IgD-negative memory B cell (primary cell): Measurements from ENCODE around the gene NEXN. TPM values are rescaled to one million over a fixed set of nuclear protein-coding genes. Genes with fewer than 3 reads are reported as not detected.
A peak's percentile ranks its signal among the peaks of the same experiment; 100 is the strongest.
"Not testable (repeated sequence)": the region's sequence is repeated elsewhere in the genome, so short reads cannot be mapped to it uniquely, and the experiment has no call there.

Source experiments
- H3K27ac Mint-ChIP-seq, 3 donors: one replicate each; pipeline ENCODE4 v1.8.0; 2020 to 2022; ENCODE audit warnings: mild to moderate bottlenecking in 3 of 3, mixed read lengths in 3 of 3, moderate library complexity in 1 of 3
- H3K27me3 Mint-ChIP-seq: one replicate; pipeline ENCODE4 v1.8.0; 2021; ENCODE audit warnings: mixed read lengths
- H3K36me3 Mint-ChIP-seq: one replicate; pipeline ENCODE4 v1.8.0; 2020; ENCODE audit warnings: mild to moderate bottlenecking, mixed read lengths
- H3K4me1 Mint-ChIP-seq, 3 donors: one replicate each; pipeline ENCODE4 v1.8.0; 2020 to 2022; ENCODE audit warnings: mixed read lengths in 3 of 3, mild to moderate bottlenecking in 1 of 3
- H3K4me3 Mint-ChIP-seq, 4 donors: one replicate each; pipeline ENCODE4 v1.8.0; 2020 to 2022; ENCODE audit warnings: mild to moderate bottlenecking in 4 of 4, mixed read lengths in 4 of 4, moderate library complexity in 3 of 4
- H3K9me3 Mint-ChIP-seq, 3 donors: one replicate each; pipeline ENCODE4 v1.8.0; 2020 to 2021; ENCODE audit warnings: mixed read lengths in 3 of 3, mild to moderate bottlenecking in 1 of 3
- polyA plus RNA-seq: library from polyadenylated mRNA; unstranded; fragments of 300-500 nt; fragmentation: Illumina TruSeq; gene quantifications from one replicate; pipeline ENCODE4 v1.2.3, GENCODE V29; 2021

Gene NEXN
- polyA plus RNA-seq, 1 donor from 2014 or later = 3.8 TPM

DNA sequence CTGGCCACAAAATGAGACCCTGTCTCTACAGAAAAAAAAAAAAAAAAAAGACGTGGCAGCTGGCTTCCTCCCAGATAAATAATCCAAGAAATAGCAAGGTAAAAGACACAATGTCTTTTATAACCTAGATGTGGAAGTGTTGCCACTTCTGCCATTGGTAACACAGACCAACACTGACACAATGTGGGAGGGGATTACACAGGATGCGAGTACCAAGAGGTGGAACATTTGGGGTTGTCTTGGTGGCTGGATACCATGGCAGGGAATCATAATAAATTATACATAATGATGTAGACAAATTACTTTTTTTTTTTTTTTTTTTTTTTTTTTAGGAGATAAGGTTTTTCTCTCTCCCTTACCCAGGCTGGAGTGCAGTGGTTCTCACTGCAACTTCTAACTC is 6.0 kb upstream of the NEXN start:
- Mint-ChIP-seq H3K4me1 (peaks cover 0 to 1% (median 0%) of the 10 kb centered on the region in 3 donors), H3K36me3 (peaks cover 10% of the 10 kb centered on the region), H3K9me3 (peaks cover 0 to 4% (median 0%) of the 10 kb centered on the region in 3 donors), H3K27me3 (peaks cover 4% of the 10 kb centered on the region), H3K4me3 (no peak overlapping the region), H3K27ac (no peak overlapping the region)

DNA sequence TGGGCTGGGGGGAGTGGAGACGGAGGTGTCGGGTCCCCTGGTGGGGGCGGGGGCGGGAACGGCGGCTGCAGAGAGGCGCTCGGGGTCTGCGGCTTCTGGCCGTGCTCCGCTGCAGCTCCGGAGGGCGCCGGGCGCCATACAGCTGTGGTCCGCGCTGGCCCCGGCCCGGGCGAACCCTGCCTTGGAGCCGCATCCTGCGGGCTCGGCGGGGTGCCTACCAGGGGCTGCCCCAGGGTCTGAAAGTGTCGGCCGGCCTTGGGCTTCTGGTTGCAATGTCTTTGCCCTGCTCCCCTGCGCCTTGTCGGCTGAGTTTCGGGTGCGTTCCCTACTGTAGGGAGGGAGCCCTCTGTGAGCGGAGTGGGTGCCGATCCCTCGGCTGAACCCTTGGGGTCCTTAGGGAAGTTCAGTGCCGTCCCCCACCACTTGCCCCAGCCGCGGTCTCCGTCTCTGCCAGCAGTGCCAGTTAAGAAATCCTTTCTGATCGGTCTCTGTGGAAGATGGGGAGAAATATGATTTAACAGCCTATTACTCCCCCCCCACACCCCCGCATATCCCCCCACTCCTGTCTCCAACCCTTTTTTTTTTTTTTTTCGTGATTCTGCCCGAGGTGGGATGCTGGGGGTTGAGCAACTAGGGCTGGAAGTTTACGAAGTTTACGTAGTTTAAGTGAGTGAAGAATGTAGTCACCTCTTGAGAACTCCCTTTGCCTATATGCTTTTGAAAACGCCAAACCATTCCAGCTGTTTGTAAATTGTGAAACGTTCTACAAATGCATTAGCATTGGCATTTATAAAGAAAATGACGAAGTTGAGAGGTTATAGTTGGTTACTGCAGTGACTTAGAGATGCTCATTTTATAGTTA is 588 bp downstream of the NEXN start:
- Mint-ChIP-seq H3K27me3 (peaks cover 13% of the 10 kb centered on the region), H3K4me1 (peaks cover 5 to 8% (median 7%) of the 10 kb centered on the region in 3 donors), H3K4me3 (peak overlapping the region; percentile 17 to 93 (median 82)), H3K36me3 (peaks cover 9% of the 10 kb centered on the region), H3K9me3 (peaks cover 0 to 4% (median 0%) of the 10 kb centered on the region in 3 donors), H3K27ac (peak overlapping the region in 1 of 3 donors; percentile 41)

DNA sequence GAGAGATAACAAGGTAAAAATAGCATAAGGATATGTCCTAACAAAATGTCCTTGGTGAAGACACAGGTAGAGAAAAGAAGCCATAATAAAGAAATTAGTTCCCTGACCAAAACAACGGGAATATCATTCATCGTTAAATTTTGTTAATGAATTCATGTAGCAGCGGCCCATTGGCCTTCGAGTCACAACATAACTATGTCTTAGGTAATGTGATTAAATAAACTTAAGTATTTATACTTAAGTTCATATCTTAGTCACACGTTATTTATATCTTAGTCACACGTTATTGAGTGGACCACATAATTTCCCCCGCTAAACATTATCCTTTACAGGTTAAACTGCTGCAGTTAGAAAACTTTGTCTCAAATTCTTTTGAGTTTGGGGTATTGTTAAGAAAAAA is 1.2 kb downstream of the NEXN start:
- H3K27me3 Mint-ChIP-seq = peaks cover 13% of the 10 kb centered on the region

DNA sequence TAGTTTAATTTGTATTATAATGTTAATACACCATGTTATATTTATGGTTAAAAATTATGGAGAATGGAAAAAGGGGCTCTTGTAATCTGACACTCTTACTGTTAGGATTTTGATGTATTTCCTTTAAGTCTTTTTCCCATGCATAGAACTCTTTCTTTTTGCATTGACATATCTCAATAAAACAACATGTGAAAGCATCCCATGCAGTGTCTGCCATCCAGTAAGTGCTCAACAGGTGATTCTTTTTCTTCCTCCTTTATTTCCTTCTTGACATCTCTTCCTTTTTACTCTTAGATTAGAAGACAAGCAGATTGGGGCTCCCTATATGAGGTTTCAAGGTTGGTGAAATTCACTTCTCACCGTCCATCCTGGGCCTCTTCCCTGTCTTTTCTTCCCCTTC is 2.8 kb downstream of the NEXN start:
- Mint-ChIP-seq H3K4me1 (peaks cover 5 to 8% (median 7%) of the 10 kb centered on the region in 3 donors), H3K4me3 (no peak overlapping the region), H3K27me3 (peaks cover 13% of the 10 kb centered on the region), H3K9me3 (peaks cover 0 to 2% (median 0%) of the 10 kb centered on the region in 3 donors), H3K27ac (no peak overlapping the region), H3K36me3 (peaks cover 7% of the 10 kb centered on the region)

More for the DNA sequence above, 1.2 kb downstream of the NEXN start:
- Mint-ChIP-seq H3K4me3 (peak overlapping the region in 3 of 4 donors; percentile 17 to 91 (median 77)), H3K4me1 (peaks cover 5 to 8% (median 7%) of the 10 kb centered on the region in 3 donors), H3K9me3 (peaks cover 0 to 4% (median 0%) of the 10 kb centered on the region in 3 donors), H3K36me3 (peaks cover 9% of the 10 kb centered on the region), H3K27ac (peak overlapping the region in 1 of 3 donors; percentile 41)

DNA sequence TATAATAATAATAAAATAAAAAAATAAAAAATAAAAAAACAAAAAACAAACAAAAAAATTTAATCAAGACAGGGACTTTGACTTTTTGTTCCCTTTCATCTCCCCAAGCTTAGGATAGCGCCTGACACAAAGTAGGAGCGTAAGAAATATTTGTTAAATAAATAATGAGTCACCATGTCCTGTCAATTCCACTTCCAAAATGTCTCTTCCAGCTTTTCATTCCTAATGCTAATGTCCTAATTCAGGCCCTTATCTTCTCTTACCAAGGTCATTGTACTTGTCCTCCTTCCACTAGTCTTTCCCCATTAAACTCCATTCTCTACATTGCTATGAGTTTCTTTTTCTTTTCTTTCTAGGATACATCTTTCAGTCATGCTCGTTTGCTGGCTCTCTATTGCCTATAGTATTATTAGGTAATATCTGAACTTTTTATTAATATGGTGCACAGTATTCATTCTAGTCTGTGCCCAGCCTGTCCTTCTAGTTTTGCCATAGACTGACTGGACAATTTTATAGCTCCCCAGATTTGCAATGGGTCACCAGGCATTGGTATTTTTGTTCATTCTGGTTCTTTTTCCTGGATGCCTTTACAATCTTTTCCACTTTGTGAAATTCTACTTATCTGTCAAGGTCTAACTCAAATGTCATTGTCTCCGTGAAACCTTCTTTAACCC is 11.4 kb downstream of the NEXN start:
- no peak overlapping the region for H3K4me3 Mint-ChIP-seq
- no peaks in the 10 kb centered on the region for H3K27me3 Mint-ChIP-seq
- H3K36me3 Mint-ChIP-seq = no peaks in the 10 kb centered on the region
- no peak overlapping the region for H3K27ac Mint-ChIP-seq
- H3K9me3 Mint-ChIP-seq = no peaks in the 10 kb centered on the region
- H3K4me1 Mint-ChIP-seq = no peaks in the 10 kb centered on the region

DNA sequence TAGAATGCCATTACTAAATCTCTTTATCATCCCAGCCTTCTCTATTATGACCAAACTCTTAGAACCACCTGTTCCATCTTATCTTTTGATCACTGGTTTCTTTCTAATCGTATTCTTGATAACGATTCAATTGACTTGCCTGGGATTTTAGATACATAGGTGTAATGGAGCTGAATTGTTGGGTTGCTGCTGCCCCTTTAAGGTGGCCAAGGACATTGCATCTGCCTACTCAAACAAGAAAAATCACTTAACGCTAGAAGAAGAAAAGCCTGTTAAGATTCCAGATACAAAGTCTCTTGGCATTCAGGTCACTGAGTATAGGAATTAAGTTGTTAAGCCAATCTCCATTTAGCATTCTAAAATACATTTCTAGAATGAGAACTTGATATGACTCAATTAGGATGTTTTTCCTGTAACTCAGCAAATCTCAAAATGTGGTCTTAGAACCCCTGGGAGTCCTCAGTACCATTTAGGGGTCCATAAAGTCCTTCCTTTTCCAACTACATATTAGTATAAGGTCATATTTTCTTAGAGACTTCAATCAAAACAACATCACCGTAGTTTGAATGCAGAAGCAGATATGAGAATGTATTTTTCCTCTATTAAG is 12.4 kb downstream of the NEXN start:
- no peaks in the 10 kb centered on the region for H3K4me1 Mint-ChIP-seq
- H3K36me3 Mint-ChIP-seq = no peaks in the 10 kb centered on the region
- no peaks in the 10 kb centered on the region for H3K27me3 Mint-ChIP-seq
- no peak overlapping the region for H3K27ac Mint-ChIP-seq
- no peaks in the 10 kb centered on the region for H3K9me3 Mint-ChIP-seq
- H3K4me3 Mint-ChIP-seq = no peak overlapping the region

DNA sequence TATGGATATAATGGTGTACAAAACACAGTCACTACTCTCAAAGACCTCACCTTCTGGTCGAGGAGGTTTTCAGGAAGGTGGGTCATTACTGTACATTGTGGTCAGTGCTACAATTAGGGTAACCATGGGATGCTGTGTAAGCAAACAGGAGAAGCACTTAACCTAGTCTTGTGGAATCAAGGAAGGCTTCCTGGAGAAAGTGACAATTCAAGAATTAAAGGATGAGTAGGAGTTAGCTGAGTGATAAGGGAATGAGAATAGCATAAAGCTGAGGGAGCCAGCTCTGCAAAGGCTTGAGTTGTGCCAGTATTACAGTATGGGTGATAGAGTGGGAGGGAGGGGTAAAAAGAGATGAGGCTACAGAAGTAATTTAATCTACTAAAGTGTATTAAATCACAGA is 17.2 kb downstream of the NEXN start:
- no peaks in the 10 kb centered on the region for H3K36me3 Mint-ChIP-seq
- no peak overlapping the region for H3K4me3 Mint-ChIP-seq
- no peak overlapping the region for H3K27ac Mint-ChIP-seq
- no peaks in the 10 kb centered on the region for H3K27me3 Mint-ChIP-seq
- H3K9me3 Mint-ChIP-seq = no peaks in the 10 kb centered on the region
- no peaks in the 10 kb centered on the region for H3K4me1 Mint-ChIP-seq

DNA sequence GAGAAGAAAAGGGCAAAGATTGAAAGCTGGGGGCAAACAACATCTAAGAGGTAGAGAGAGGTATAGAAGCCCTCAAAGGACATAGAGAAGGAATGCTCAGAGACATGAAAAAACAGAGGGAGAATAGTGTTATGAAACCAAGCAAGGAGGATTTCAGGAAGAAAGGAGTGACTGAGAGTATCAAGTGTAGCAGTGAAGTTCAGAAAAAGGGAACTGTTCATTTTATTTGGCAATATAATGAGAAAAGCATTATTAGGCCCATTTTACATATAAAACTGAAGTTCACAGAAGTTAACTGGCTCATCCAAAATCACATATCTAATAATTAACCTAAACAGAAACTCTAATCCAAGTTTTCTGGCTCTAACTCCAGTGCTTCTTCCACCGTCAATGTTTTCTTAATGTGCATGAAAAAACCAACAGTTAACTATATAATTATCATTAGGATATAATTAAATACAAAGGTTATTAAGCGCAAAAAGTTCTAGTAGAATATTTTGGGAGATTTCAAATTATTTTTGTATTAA is 17.7 kb downstream of the NEXN start:
- no peaks in the 10 kb centered on the region for H3K36me3 Mint-ChIP-seq
- no peaks in the 10 kb centered on the region for H3K27me3 Mint-ChIP-seq
- H3K4me3 Mint-ChIP-seq = no peak overlapping the region
- no peak overlapping the region for H3K27ac Mint-ChIP-seq
- no peaks in the 10 kb centered on the region for H3K4me1 Mint-ChIP-seq
- no peaks in the 10 kb centered on the region for H3K9me3 Mint-ChIP-seq

DNA sequence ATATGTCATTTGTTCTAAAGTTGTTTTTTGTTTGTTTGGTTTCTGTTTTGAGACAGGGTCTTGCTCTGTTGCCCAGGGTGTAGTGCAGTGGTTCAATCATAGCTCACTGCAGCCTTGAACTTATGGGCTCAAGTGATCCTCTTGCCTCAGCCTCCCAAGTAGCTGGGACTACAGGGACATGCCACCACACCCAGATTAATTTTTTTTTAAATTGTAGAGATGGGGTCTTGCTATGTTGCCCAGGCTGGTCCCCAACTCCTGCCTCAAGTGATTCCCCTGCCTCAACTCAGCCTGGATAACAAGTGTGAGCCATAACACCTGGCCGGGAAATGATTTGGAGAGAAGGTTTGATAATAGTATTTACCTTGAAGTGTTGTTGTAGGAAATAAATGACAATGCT is 18.2 kb downstream of the NEXN start:
- H3K27ac Mint-ChIP-seq = no peak overlapping the region
- H3K4me3 Mint-ChIP-seq = no peak overlapping the region
- H3K9me3 Mint-ChIP-seq = no peaks in the 10 kb centered on the region
- H3K36me3 Mint-ChIP-seq = no peaks in the 10 kb centered on the region
- no peaks in the 10 kb centered on the region for H3K27me3 Mint-ChIP-seq
- H3K4me1 Mint-ChIP-seq = no peaks in the 10 kb centered on the region

DNA sequence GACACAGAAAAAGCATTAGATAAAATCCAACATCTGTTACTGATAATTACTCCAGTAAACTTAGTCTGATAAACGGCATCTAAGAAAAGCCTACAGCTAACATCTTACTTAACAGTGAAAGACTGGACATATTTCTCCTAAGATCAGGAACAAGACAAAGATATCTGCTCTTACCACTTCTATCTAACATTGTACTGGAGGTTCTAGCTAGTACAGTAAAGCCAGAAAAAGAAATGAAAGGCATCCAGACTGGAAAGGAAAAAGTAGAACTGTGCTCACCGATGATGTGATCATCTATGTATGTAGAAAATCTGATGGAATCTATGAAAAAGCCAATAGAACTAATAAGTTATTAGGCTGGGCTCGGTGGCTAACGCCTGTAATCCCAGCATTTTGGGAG is 21.7 kb downstream of the NEXN start:
- H3K4me1 Mint-ChIP-seq = no peaks in the 10 kb centered on the region
- H3K36me3 Mint-ChIP-seq = peaks cover 2% of the 10 kb centered on the region
- no peak overlapping the region for H3K4me3 Mint-ChIP-seq
- H3K27me3 Mint-ChIP-seq = no peaks in the 10 kb centered on the region
- H3K9me3 Mint-ChIP-seq = no peaks in the 10 kb centered on the region
- no peak overlapping the region for H3K27ac Mint-ChIP-seq

DNA sequence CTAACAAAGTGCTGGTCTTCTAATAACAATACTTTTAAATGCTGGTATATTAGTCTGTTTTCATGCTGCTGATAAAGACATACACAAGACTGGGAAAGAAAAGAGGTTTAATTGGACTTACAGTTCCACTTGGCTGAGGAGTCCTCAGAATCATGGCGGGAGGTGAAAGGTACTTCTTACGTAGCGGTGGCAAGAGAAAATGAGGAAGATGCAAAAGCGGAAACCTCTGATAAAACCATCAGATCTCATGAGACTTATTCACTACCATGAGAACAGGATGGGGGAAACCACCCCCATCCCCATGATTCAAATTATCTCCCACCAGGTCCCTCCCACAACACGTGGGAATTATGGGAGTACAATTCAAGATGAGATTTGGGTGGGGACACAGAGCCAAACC is 30.5 kb downstream of the NEXN start:
- not testable (repeated sequence) for H3K36me3 Mint-ChIP-seq, H3K9me3 Mint-ChIP-seq, H3K27ac Mint-ChIP-seq, H3K27me3 Mint-ChIP-seq, H3K4me1 Mint-ChIP-seq
- H3K4me3 Mint-ChIP-seq = peak overlapping the region in 1 of 4 donors; percentile 4

DNA sequence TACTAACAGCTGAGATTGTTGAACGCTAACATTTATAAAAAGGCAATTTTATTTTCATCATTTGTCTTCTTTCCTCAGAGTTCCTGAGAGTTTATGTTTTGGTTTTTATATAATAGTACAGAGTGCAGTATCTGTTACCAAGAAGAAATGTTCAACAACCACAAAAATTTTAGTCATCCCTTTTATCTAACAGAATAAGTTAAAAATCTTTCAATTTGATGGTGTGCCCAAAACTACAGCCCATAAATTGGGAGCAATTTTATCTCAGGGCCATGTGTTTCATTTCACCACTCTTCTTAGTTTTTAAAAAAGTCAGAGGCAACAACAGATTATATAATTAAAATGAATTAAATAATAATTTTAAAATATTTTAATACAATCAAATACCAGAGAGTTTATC is 37.1 kb downstream of the NEXN start:
- Mint-ChIP-seq H3K27me3 (peaks cover 2% of the 10 kb centered on the region), H3K27ac (no peak overlapping the region)

DNA sequence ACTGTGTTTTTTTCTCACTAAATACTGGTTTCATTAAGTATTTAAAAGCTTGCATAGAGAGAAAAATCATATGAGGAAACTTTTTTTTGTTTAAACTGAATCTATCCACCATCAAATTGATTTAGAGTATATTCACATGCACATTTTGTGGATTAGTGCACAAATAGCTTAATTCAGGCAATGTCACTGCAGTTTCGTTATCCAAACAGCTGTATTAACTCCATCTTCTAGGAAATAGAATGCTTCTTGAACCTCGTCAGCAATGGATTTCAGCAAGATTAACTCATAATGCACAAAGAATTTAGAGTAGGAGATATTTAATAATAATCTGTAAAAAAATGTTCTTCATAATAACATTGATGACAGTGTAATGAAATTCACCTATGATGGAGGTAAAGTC is 37.5 kb downstream of the NEXN start:
- H3K4me3 Mint-ChIP-seq = peak overlapping the region in 3 of 4 donors; percentile 80 to 86 (median 80)
- no peaks in the 10 kb centered on the region for H3K9me3 Mint-ChIP-seq

More for the DNA sequence above, 37.1 kb downstream of the NEXN start:
- peaks cover 6 to 14% (median 9%) of the 10 kb centered on the region in 3 donors for H3K4me1 Mint-ChIP-seq
- no peak overlapping the region for H3K4me3 Mint-ChIP-seq
- H3K9me3 Mint-ChIP-seq = no peaks in the 10 kb centered on the region
- H3K36me3 Mint-ChIP-seq = peaks cover 5% of the 10 kb centered on the region

DNA sequence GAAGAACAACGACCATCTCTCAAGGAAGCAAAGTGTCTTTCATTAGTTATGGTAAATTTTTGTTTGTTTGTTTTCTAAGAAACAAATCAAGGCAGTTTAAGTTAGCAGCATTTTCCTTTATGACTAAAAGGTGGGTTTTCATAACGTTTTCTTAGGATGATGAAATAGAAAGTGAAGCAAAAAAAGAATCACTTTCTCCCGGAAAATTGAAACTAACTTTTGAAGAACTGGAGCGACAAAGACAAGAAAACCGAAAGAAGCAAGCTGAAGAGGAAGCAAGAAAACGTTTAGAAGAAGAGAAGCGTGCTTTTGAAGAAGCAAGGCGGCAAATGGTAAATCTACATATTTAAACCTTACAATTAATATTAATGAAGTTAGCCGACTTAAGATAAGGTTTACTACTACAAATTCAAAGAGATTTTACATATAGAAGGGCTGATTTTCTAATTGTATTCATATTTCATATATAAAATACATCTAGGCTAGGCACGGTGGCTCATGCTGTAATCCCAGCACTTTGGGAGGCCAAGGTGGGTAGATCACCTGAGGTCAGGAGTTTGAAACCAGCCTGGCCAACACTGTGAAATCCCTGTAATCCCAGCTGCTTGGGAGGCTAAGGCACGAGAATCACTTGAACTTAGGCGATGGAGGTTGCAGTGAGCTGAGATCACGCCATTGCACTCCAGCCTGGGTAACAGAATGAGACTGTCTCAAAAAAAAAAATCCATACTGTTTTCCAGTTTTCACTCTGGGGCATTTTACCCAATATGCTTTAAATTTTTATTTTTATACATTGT is 38.3 kb downstream of the NEXN start:
- Mint-ChIP-seq H3K9me3 (no peaks in the 10 kb centered on the region), H3K27ac (peak overlapping the region; percentile 1 to 24 (median 7)), H3K4me1 (peaks cover 6 to 13% (median 9%) of the 10 kb centered on the region in 3 donors), H3K27me3 (peaks cover 2% of the 10 kb centered on the region), H3K36me3 (peaks cover 3% of the 10 kb centered on the region), H3K4me3 (peak overlapping the region; percentile 80 to 92 (median 83))

More for the DNA sequence above, 37.5 kb downstream of the NEXN start:
- Mint-ChIP-seq H3K36me3 (peaks cover 3% of the 10 kb centered on the region), H3K27ac (no peak overlapping the region), H3K27me3 (peaks cover 2% of the 10 kb centered on the region), H3K4me1 (peaks cover 6 to 13% (median 9%) of the 10 kb centered on the region in 3 donors)
